Measurements from ENCODE around the gene SKOR2. TPM values are rescaled to one million over a fixed set of nuclear protein-coding genes. Genes with fewer than 3 reads are reported as not detected.
"Not testable (repeated sequence)": the region's sequence is repeated elsewhere in the genome, so short reads cannot be mapped to it uniquely, and the experiment has no call there.

The SKOR2 gene
- polyA plus RNA-seq, 1 donor = not detected

- Histone ChIP-seq H3K4me1 (ENCODE audit: control insufficient read depth, insufficient read depth, low read length) (no peaks in the 10 kb centered on the region), H3K9me3 (ENCODE audit: control insufficient read depth, low read depth, low read length) (no peaks in the 10 kb centered on the region), H3K4me3 (ENCODE audit: low read length) (no peak overlapping the region), H3K27ac (ENCODE audit: low read length) (no peak overlapping the region), H3K27me3 (ENCODE audit: control insufficient read depth, insufficient read depth, low read length) (peaks cover 5% of the 10 kb centered on the region), H3K36me3 (ENCODE audit: control insufficient read depth, insufficient read depth, low read length) (no peaks in the 10 kb centered on the region)
- 50% methylated on average over 2 of the region's 7 CpGs for WGBS (ENCODE audit: insufficient coverage, low lambda C conversion rate)
- no peak for DNase-seq
Observed at GRCh38 chr18:47187721-47188120, 63.7 kb downstream of the SKOR2 start.

- no peaks in the 10 kb centered on the region for H3K36me3 ChIP-seq (ENCODE audit: control insufficient read depth, insufficient read depth, low read length)
- H3K27me3 ChIP-seq (ENCODE audit: control insufficient read depth, insufficient read depth, low read length) = peaks cover 5% of the 10 kb centered on the region
- H3K27ac ChIP-seq (ENCODE audit: low read length) = no peak overlapping the region
- H3K4me3 ChIP-seq (ENCODE audit: low read length) = no peak overlapping the region
- no peaks in the 10 kb centered on the region for H3K4me1 ChIP-seq (ENCODE audit: control insufficient read depth, insufficient read depth, low read length)
- WGBS (ENCODE audit: insufficient coverage, low lambda C conversion rate) = no CpG with 5 or more reads among the region's 5 CpGs
- DNase-seq = peak; percentile 33 to 48
- H3K9me3 ChIP-seq (ENCODE audit: control insufficient read depth, low read depth, low read length) = no peaks in the 10 kb centered on the region
Observed at GRCh38 chr18:47184419-47185050, 66.9 kb downstream of the SKOR2 start.

GRCh38 chr18:47182156-47182555 lies 69.3 kb downstream of the SKOR2 start:
- not testable (repeated sequence) for DNase-seq; H3K27ac ChIP-seq (ENCODE audit: low read length); H3K27me3 ChIP-seq (ENCODE audit: control insufficient read depth, insufficient read depth, low read length); H3K9me3 ChIP-seq (ENCODE audit: control insufficient read depth, low read depth, low read length); H3K4me3 ChIP-seq (ENCODE audit: low read length); H3K36me3 ChIP-seq (ENCODE audit: control insufficient read depth, insufficient read depth, low read length); H3K4me1 ChIP-seq (ENCODE audit: control insufficient read depth, insufficient read depth, low read length)
- WGBS (ENCODE audit: insufficient coverage, low lambda C conversion rate) = no CpG with 5 or more reads among the region's 5 CpGs

- WGBS (ENCODE audit: insufficient coverage, low lambda C conversion rate) = 57% methylated on average over 1 of the region's 3 CpGs
- Histone ChIP-seq H3K9me3 (ENCODE audit: control insufficient read depth, low read depth, low read length) (no peaks in the 10 kb centered on the region), H3K4me1 (ENCODE audit: control insufficient read depth, insufficient read depth, low read length) (no peaks in the 10 kb centered on the region), H3K4me3 (ENCODE audit: low read length) (no peak overlapping the region), H3K27ac (ENCODE audit: low read length) (no peak overlapping the region), H3K27me3 (ENCODE audit: control insufficient read depth, insufficient read depth, low read length) (peaks cover 3% of the 10 kb centered on the region), H3K36me3 (ENCODE audit: control insufficient read depth, insufficient read depth, low read length) (no peaks in the 10 kb centered on the region)
- no peak for DNase-seq
Observed at GRCh38 chr18:47180765-47181164, 70.7 kb downstream of the SKOR2 start.

GRCh38 chr18:47179520-47179919 lies 71.9 kb downstream of the SKOR2 start:
- no CpG with 5 or more reads among the region's 4 CpGs for WGBS (ENCODE audit: insufficient coverage, low lambda C conversion rate)
- peak in 1 of 2 donors; percentile 26 for DNase-seq
- peaks cover 3% of the 10 kb centered on the region for H3K27me3 ChIP-seq (ENCODE audit: control insufficient read depth, insufficient read depth, low read length)
- H3K9me3 ChIP-seq (ENCODE audit: control insufficient read depth, low read depth, low read length) = no peaks in the 10 kb centered on the region
- peaks cover 8% of the 10 kb centered on the region for H3K4me1 ChIP-seq (ENCODE audit: control insufficient read depth, insufficient read depth, low read length)
- H3K36me3 ChIP-seq (ENCODE audit: control insufficient read depth, insufficient read depth, low read length) = no peaks in the 10 kb centered on the region
- H3K27ac ChIP-seq (ENCODE audit: low read length) = no peak overlapping the region
- no peak overlapping the region for H3K4me3 ChIP-seq (ENCODE audit: low read length)

GRCh38 chr18:47175898-47176575 lies 75.4 kb downstream of the SKOR2 start, which contains the start of gene IER3IP1:
Gene IER3IP1, minus strand, starts transcription at chr18:47176364. Its CDS starts 87 bp downstream, at chr18:47176277.
- Histone ChIP-seq H3K27me3 (ENCODE audit: control insufficient read depth, insufficient read depth, low read length) (peaks cover 3% of the 10 kb centered on the region), H3K4me1 (ENCODE audit: control insufficient read depth, insufficient read depth, low read length) (peaks cover 8% of the 10 kb centered on the region), H3K4me3 (ENCODE audit: low read length) (peak within 1 kb of the TSS; percentile 91), H3K27ac (ENCODE audit: low read length) (peak within 1 kb of the TSS; percentile 78), H3K9me3 (ENCODE audit: control insufficient read depth, low read depth, low read length) (no peaks in the 10 kb centered on the region), H3K36me3 (ENCODE audit: control insufficient read depth, insufficient read depth, low read length) (no peaks in the 10 kb centered on the region)
- 5% methylated on average over 4 of the region's 48 CpGs for WGBS (ENCODE audit: insufficient coverage, low lambda C conversion rate)
- DNase-seq = peak; percentile 81 to 94

DNA sequence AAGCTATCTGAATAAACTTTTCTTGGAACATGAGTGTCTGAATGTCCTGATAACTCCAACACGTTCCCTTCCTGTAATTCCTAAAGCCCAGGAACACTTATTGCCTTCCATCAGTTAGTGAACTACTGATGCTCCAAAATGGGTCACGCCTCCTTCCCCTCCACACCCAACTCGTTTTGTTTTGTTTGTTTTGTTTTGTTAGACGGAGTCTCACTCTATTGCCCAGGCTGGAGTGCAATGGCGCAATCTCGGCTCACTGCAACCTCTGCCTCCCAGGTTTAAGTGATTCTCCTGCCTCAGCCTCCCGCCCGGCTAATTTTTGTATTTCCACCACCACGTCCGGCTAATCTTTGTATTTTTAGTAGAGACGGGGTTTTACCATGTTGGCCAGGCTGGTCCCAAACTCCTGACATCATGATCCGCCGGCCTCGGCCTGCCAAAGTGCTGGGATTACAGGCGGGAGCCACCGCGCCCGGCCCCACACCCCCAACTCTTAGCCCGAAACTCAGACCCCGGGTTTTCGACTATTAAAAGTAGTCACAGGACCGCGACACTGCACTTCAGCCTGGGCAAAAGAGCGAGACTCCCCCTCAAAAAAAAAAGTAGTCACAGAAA lies 76.1 kb downstream of the SKOR2 start:
- peaks cover 8% of the 10 kb centered on the region for H3K4me1 ChIP-seq (ENCODE audit: control insufficient read depth, insufficient read depth, low read length)
- no CpG with 5 or more reads among the region's 24 CpGs for WGBS (ENCODE audit: insufficient coverage, low lambda C conversion rate)
- H3K27me3 ChIP-seq (ENCODE audit: control insufficient read depth, insufficient read depth, low read length) = peaks cover 3% of the 10 kb centered on the region
- DNase-seq = no peak
- H3K27ac ChIP-seq (ENCODE audit: low read length) = peak overlapping the region; percentile 78
- H3K36me3 ChIP-seq (ENCODE audit: control insufficient read depth, insufficient read depth, low read length) = no peaks in the 10 kb centered on the region
- no peaks in the 10 kb centered on the region for H3K9me3 ChIP-seq (ENCODE audit: control insufficient read depth, low read depth, low read length)
- H3K4me3 ChIP-seq (ENCODE audit: low read length) = peak overlapping the region; percentile 91

DNA sequence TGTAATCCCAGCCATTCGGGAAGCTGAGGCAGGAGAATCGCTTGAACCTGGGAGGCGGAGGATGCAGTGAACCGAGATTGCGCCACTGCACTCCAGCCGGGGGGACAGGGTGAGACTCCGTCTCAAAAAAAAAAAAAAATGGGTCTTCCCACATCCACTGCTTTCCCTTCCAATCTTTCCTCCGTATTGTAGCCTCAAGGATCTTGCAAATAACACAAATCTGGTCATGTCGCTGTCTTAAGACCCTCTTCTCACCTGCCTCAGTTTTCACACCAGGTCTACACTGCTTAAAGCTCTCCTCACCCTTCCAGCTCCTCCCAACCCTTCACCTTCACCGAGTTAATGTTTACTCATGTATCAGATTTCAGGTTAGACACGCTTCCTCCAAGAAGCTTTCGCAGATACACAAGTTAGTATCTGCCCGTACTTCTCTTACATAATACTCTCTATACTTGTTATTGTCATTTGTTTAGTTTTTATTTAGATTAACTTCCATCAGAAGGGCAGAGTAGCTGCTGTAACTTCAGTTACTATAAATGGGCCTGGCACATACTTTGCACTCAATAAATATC lies 76.8 kb downstream of the SKOR2 start:
- Histone ChIP-seq H3K36me3 (ENCODE audit: control insufficient read depth, insufficient read depth, low read length) (no peaks in the 10 kb centered on the region), H3K9me3 (ENCODE audit: control insufficient read depth, low read depth, low read length) (no peaks in the 10 kb centered on the region), H3K27ac (ENCODE audit: low read length) (peak overlapping the region; percentile 78), H3K27me3 (ENCODE audit: control insufficient read depth, insufficient read depth, low read length) (peaks cover 3% of the 10 kb centered on the region), H3K4me1 (ENCODE audit: control insufficient read depth, insufficient read depth, low read length) (peaks cover 8% of the 10 kb centered on the region), H3K4me3 (ENCODE audit: low read length) (peak overlapping the region; percentile 91)
- 26% methylated on average over 5 of the region's 13 CpGs for WGBS (ENCODE audit: insufficient coverage, low lambda C conversion rate)
- DNase-seq = peak; percentile 24 to 61

DNA sequence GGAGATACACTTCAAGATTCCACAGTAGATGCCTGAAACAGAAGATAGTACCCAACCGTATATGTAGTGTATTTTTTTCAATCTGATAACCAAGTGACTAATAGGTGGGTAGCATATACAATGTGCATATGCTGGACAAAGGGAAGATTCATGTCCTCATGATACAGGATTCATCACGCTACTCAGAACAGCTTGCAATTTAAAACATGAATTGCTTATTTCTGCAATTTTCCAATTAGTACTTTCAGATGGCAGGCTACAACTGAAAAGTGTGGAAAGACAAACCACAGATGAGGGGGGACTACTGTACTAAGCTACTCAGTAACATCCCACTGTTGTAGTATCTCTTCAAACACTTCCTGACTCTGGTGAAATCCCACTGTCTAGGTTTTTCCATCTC lies 79.0 kb downstream of the SKOR2 start:
- peaks cover 8% of the 10 kb centered on the region for H3K4me1 ChIP-seq (ENCODE audit: control insufficient read depth, insufficient read depth, low read length)
- no peaks in the 10 kb centered on the region for H3K27me3 ChIP-seq (ENCODE audit: control insufficient read depth, insufficient read depth, low read length)
- no peaks in the 10 kb centered on the region for H3K36me3 ChIP-seq (ENCODE audit: control insufficient read depth, insufficient read depth, low read length)
- no peaks in the 10 kb centered on the region for H3K9me3 ChIP-seq (ENCODE audit: control insufficient read depth, low read depth, low read length)
- no peak overlapping the region for H3K4me3 ChIP-seq (ENCODE audit: low read length)
- 100% methylated on average over 1 of the region's 2 CpGs for whole genome bisulfite sequencing (ENCODE audit: insufficient coverage, low lambda C conversion rate)
- no peak overlapping the region for H3K27ac ChIP-seq (ENCODE audit: low read length)
- no peak for DNase-seq

- WGBS (ENCODE audit: insufficient coverage, low lambda C conversion rate) = no CpG with 5 or more reads among the region's 1 CpG
Observed at GRCh38 chr18:47168913-47169312, 82.5 kb downstream of the SKOR2 start.

More at GRCh38 chr18:47168913-47169312, 82.5 kb downstream of the SKOR2 start:
- H3K27ac ChIP-seq (ENCODE audit: low read length) = no peak overlapping the region
- H3K36me3 ChIP-seq (ENCODE audit: control insufficient read depth, insufficient read depth, low read length) = no peaks in the 10 kb centered on the region
- H3K9me3 ChIP-seq (ENCODE audit: control insufficient read depth, low read depth, low read length) = no peaks in the 10 kb centered on the region
- DNase-seq = no peak
- no peaks in the 10 kb centered on the region for H3K4me1 ChIP-seq (ENCODE audit: control insufficient read depth, insufficient read depth, low read length)
- no peaks in the 10 kb centered on the region for H3K27me3 ChIP-seq (ENCODE audit: control insufficient read depth, insufficient read depth, low read length)
- no peak overlapping the region for H3K4me3 ChIP-seq (ENCODE audit: low read length)
